ENCODE results near the gene XCR1.
A peak's percentile ranks its signal among the peaks of the same experiment; 100 is the strongest.

XCR1 gene

GRCh38 chr3:46022909-46023785 is 4.1 kb downstream of the XCR1 start:
- Histone ChIP-seq H2AK5ac (ENCODE audit: low read length, severe bottlenecking) (no peak overlapping the region), H2BK5ac (ENCODE audit: low read depth, low read length, poor library complexity, severe bottlenecking) (no peak overlapping the region), H3K9me3 (ENCODE audit: control insufficient read depth, low read length) (peaks cover 5% of the 10 kb centered on the region), H4K8ac (ENCODE audit: low read length) (no peak overlapping the region), H3K27me3 (ENCODE audit: control insufficient read depth in 1 of 2, insufficient read depth in 1 of 2, low read length in 2 of 2) (peaks cover 0 to 18% of the 10 kb centered on the region in 2 experiments), H3K9ac (ENCODE audit: low read length) (no peak overlapping the region), H3K36me3 (ENCODE audit: control insufficient read depth in 1 of 2, insufficient read depth in 2 of 2, low read depth in 1 of 2, low read length in 2 of 2) (no peaks in the 10 kb centered on the region), H3K4me3 (ENCODE audit: insufficient read depth in 1 of 2, low read depth in 1 of 2, low read length in 2 of 2) (no peak overlapping the region), H3K27ac (ENCODE audit: low read length, poor library complexity, severe bottlenecking) (no peak overlapping the region), H3K4me1 (ENCODE audit: control insufficient read depth, insufficient read depth, low read depth, low read length) (no peaks in the 10 kb centered on the region), H2BK15ac (ENCODE audit: low read depth, poor library complexity, severe bottlenecking) (no peak overlapping the region), H2BK120ac (ENCODE audit: low read depth, low read length) (no peak overlapping the region), H3K4me2 (ENCODE audit: low read length, poor library complexity, severe bottlenecking) (no peak overlapping the region), H3K23ac (ENCODE audit: low read length in 2 of 2) (no peak overlapping the region), H4K91ac (ENCODE audit: low read length) (no peak overlapping the region), H2AFZ (ENCODE audit: low read depth, low read length) (no peak overlapping the region), H2BK12ac (ENCODE audit: low read length in 2 of 2) (no peak overlapping the region), H3K79me1 (replicated peaks; ENCODE audit: low read length, poor library complexity, severe bottlenecking) (no peaks in the 10 kb centered on the region), H3K4ac (ENCODE audit: low read depth in 1 of 2, low read length in 2 of 2) (no peak overlapping the region), H3K18ac (ENCODE audit: low read depth in 1 of 2, low read length in 2 of 2) (no peak overlapping the region), H3K14ac (ENCODE audit: low read length in 2 of 2) (no peak overlapping the region)
- WGBS, result 93% methylated on average over 33 of the region's 34 CpGs
- no peak for DNase-seq

- H2AK5ac ChIP-seq (ENCODE audit: low read length, severe bottlenecking), result no peak overlapping the region
- H4K8ac ChIP-seq (ENCODE audit: low read length), result no peak overlapping the region
- no peaks in the 10 kb centered on the region for H3K36me3 ChIP-seq (ENCODE audit: control insufficient read depth in 1 of 2, insufficient read depth in 2 of 2, low read depth in 1 of 2, low read length in 2 of 2)
- H3K23ac ChIP-seq (ENCODE audit: low read length in 2 of 2), result no peak overlapping the region
- no peak overlapping the region for H2BK120ac ChIP-seq (ENCODE audit: low read depth, low read length)
- no peak overlapping the region for H3K27ac ChIP-seq (ENCODE audit: low read length, poor library complexity, severe bottlenecking)
- no peak overlapping the region for H3K4me2 ChIP-seq (ENCODE audit: low read length, poor library complexity, severe bottlenecking)
- H3K9ac ChIP-seq (ENCODE audit: low read length), result no peak overlapping the region
- no peak overlapping the region for H3K18ac ChIP-seq (ENCODE audit: low read depth in 1 of 2, low read length in 2 of 2)
- no peaks in the 10 kb centered on the region for H3K4me1 ChIP-seq (ENCODE audit: control insufficient read depth, insufficient read depth, low read depth, low read length)
- no peak for DNase-seq
- 95% methylated on average over 8 of the region's 8 CpGs for WGBS
- no peak overlapping the region for H3K14ac ChIP-seq (ENCODE audit: low read length in 2 of 2)
- no peak overlapping the region for H2BK15ac ChIP-seq (ENCODE audit: low read depth, poor library complexity, severe bottlenecking)
- no peak overlapping the region for H2BK12ac ChIP-seq (ENCODE audit: low read length in 2 of 2)
- H3K9me3 ChIP-seq (ENCODE audit: control insufficient read depth, low read length), result no peaks in the 10 kb centered on the region
- no peak overlapping the region for H2BK5ac ChIP-seq (ENCODE audit: low read depth, low read length, poor library complexity, severe bottlenecking)
- peaks cover 0 to 26% of the 10 kb centered on the region in 2 experiments for H3K27me3 ChIP-seq (ENCODE audit: control insufficient read depth in 1 of 2, insufficient read depth in 1 of 2, low read length in 2 of 2)
- H2AFZ ChIP-seq (ENCODE audit: low read depth, low read length), result no peak overlapping the region
- no peak overlapping the region for H4K91ac ChIP-seq (ENCODE audit: low read length)
- H3K4ac ChIP-seq (ENCODE audit: low read depth in 1 of 2, low read length in 2 of 2), result no peak overlapping the region
- H3K4me3 ChIP-seq (ENCODE audit: insufficient read depth in 1 of 2, low read depth in 1 of 2, low read length in 2 of 2), result no peak overlapping the region
- H3K79me1 ChIP-seq (replicated peaks; ENCODE audit: low read length, poor library complexity, severe bottlenecking), result no peaks in the 10 kb centered on the region
These were observed 5.8 kb downstream of the XCR1 start for GRCh38 chr3:46021516-46021915.

DNA sequence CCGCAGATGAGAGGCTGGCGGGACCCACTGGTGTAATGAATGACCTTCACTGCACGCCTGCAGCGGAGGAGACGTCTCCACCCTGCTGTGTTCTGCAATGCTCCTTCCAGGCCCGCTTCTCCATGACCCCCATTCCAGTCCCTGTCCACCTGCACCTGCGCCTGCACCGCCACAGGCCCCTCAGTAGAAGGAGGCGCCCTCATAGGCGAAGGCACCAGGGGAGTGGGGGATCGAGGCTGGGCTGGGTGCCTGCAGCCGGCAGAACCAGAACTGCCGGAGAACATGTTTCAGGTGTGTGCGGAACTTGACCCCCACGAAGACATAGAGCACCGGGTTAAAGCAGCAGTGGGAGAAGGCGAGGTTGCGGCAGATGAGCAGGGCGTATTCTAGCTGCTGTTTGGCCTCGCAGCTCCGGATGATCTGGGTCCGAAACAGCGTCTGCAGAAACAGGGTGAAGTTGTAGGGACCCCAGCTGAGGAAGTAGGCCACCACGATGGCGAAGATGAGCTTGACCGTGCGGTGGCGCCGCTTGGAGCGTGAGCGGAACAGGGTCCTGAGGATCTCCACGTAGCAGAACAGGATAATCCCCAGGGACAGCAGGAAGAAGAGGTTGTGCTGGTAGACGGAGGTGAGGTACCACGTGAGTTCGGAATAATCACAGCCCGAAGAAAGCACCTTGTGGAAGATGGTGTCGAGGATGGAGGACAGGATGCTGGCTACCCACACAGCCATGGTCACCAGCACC is 6.3 kb downstream of the XCR1 start:
- Histone ChIP-seq H3K4me3 (ENCODE audit: insufficient read depth in 1 of 2, low read depth in 1 of 2, low read length in 2 of 2) (no peak overlapping the region), H2BK12ac (ENCODE audit: low read length in 2 of 2) (no peak overlapping the region), H3K23ac (ENCODE audit: low read length in 2 of 2) (no peak overlapping the region), H3K36me3 (ENCODE audit: control insufficient read depth in 1 of 2, insufficient read depth in 2 of 2, low read depth in 1 of 2, low read length in 2 of 2) (no peaks in the 10 kb centered on the region), H2AK5ac (ENCODE audit: low read length, severe bottlenecking) (no peak overlapping the region), H3K79me1 (replicated peaks; ENCODE audit: low read length, poor library complexity, severe bottlenecking) (no peaks in the 10 kb centered on the region), H2BK5ac (ENCODE audit: low read depth, low read length, poor library complexity, severe bottlenecking) (no peak overlapping the region), H3K27ac (ENCODE audit: low read length, poor library complexity, severe bottlenecking) (no peak overlapping the region), H3K4me1 (ENCODE audit: control insufficient read depth, insufficient read depth, low read depth, low read length) (no peaks in the 10 kb centered on the region), H3K14ac (ENCODE audit: low read length in 2 of 2) (no peak overlapping the region), H3K9ac (ENCODE audit: low read length) (no peak overlapping the region), H4K8ac (ENCODE audit: low read length) (no peak overlapping the region), H4K91ac (ENCODE audit: low read length) (no peak overlapping the region), H3K4ac (ENCODE audit: low read depth in 1 of 2, low read length in 2 of 2) (no peak overlapping the region), H2BK15ac (ENCODE audit: low read depth, poor library complexity, severe bottlenecking) (no peak overlapping the region), H2BK120ac (ENCODE audit: low read depth, low read length) (no peak overlapping the region), H3K9me3 (ENCODE audit: control insufficient read depth, low read length) (no peaks in the 10 kb centered on the region), H3K18ac (ENCODE audit: low read depth in 1 of 2, low read length in 2 of 2) (no peak overlapping the region), H2AFZ (ENCODE audit: low read depth, low read length) (no peak overlapping the region), H3K4me2 (ENCODE audit: low read length, poor library complexity, severe bottlenecking) (no peak overlapping the region), H3K27me3 (ENCODE audit: control insufficient read depth in 1 of 2, insufficient read depth in 1 of 2, low read length in 2 of 2) (peaks cover 0 to 31% of the 10 kb centered on the region in 2 experiments)
- WGBS, result 95% methylated on average over 37 of the region's 37 CpGs
- no peak for DNase-seq

- Histone ChIP-seq H3K14ac (ENCODE audit: low read length in 2 of 2) (peak overlapping the region in 1 of 2 experiments; percentile 15), H2AK5ac (ENCODE audit: low read length, severe bottlenecking) (no peak overlapping the region), H3K9ac (ENCODE audit: low read length) (no peak overlapping the region), H3K18ac (ENCODE audit: low read depth in 1 of 2, low read length in 2 of 2) (no peak overlapping the region), H2BK5ac (ENCODE audit: low read depth, low read length, poor library complexity, severe bottlenecking) (no peak overlapping the region), H3K4me1 (ENCODE audit: control insufficient read depth, insufficient read depth, low read depth, low read length) (no peaks in the 10 kb centered on the region), H2AFZ (ENCODE audit: low read depth, low read length) (no peak overlapping the region), H3K4ac (ENCODE audit: low read depth in 1 of 2, low read length in 2 of 2) (no peak overlapping the region), H2BK120ac (ENCODE audit: low read depth, low read length) (no peak overlapping the region), H4K91ac (ENCODE audit: low read length) (no peak overlapping the region), H3K4me3 (ENCODE audit: insufficient read depth in 1 of 2, low read depth in 1 of 2, low read length in 2 of 2) (no peak overlapping the region), H3K9me3 (ENCODE audit: control insufficient read depth, low read length) (no peaks in the 10 kb centered on the region), H2BK15ac (ENCODE audit: low read depth, poor library complexity, severe bottlenecking) (no peak overlapping the region), H3K27me3 (ENCODE audit: control insufficient read depth in 1 of 2, insufficient read depth in 1 of 2, low read length in 2 of 2) (peaks cover 0 to 32% of the 10 kb centered on the region in 2 experiments), H3K79me1 (replicated peaks; ENCODE audit: low read length, poor library complexity, severe bottlenecking) (no peaks in the 10 kb centered on the region), H3K4me2 (ENCODE audit: low read length, poor library complexity, severe bottlenecking) (no peak overlapping the region), H4K8ac (ENCODE audit: low read length) (no peak overlapping the region), H3K27ac (ENCODE audit: low read length, poor library complexity, severe bottlenecking) (no peak overlapping the region), H2BK12ac (ENCODE audit: low read length in 2 of 2) (no peak overlapping the region), H3K23ac (ENCODE audit: low read length in 2 of 2) (no peak overlapping the region), H3K36me3 (ENCODE audit: control insufficient read depth in 1 of 2, insufficient read depth in 2 of 2, low read depth in 1 of 2, low read length in 2 of 2) (no peaks in the 10 kb centered on the region)
- WGBS, result 85% methylated on average over 1 of the region's 1 CpG
- DNase-seq, result peak; percentile 28
These were observed 7.6 kb downstream of the XCR1 start for GRCh38 chr3:46019707-46020106.
